NCI-H1105 treated with DMSO at 0.1 percent for 48 hours (cell line): ENCODE data around the gene ARHGAP15.

Source experiments
- DNase-seq: peaks from one replicate; lab custom pipeline; 2025; lab: John Stamatoyannopoulos, UW

Gene ARHGAP15

GRCh38 chr2:143768991-143769390, 639.8 kb downstream of the ARHGAP15 start:
- DNase-seq = no peak

GRCh38 chr2:143771939-143772338, 642.7 kb downstream of the ARHGAP15 start:
- DNase-seq = no peak

GRCh38 chr2:143776526-143777297, 647.5 kb downstream of the ARHGAP15 start:
- no peak for DNase-seq

GRCh38 chr2:143779021-143779420, 649.8 kb downstream of the ARHGAP15 start:
- DNase-seq = no peak

- DNase-seq = no peak
Measured at GRCh38 chr2:143786026-143786765, 657.0 kb downstream of the ARHGAP15 start.

- DNase-seq = no peak
Measured at GRCh38 chr2:143787674-143788073, 658.5 kb downstream of the ARHGAP15 start.

- DNase-seq = peak; percentile 73
Measured at GRCh38 chr2:143792602-143793001, 663.4 kb downstream of the ARHGAP15 start.

- no peak for DNase-seq
Measured at GRCh38 chr2:143793381-143793780, 664.2 kb downstream of the ARHGAP15 start.

GRCh38 chr2:143796051-143796450, 666.8 kb downstream of the ARHGAP15 start:
- no peak for DNase-seq

GRCh38 chr2:143801561-143801960, 672.3 kb downstream of the ARHGAP15 start:
- no peak for DNase-seq

GRCh38 chr2:143802242-143802641, 673.0 kb downstream of the ARHGAP15 start:
- no peak for DNase-seq

- no peak for DNase-seq
Measured at GRCh38 chr2:143802871-143803650, 673.8 kb downstream of the ARHGAP15 start.

- no peak for DNase-seq
Measured at GRCh38 chr2:143803936-143804335, 674.7 kb downstream of the ARHGAP15 start.

- no peak for DNase-seq
Measured at GRCh38 chr2:143805666-143806065, 676.4 kb downstream of the ARHGAP15 start.

GRCh38 chr2:143807192-143807591, 678.0 kb downstream of the ARHGAP15 start:
- DNase-seq = no peak

GRCh38 chr2:143807671-143808070, 678.5 kb downstream of the ARHGAP15 start:
- DNase-seq = no peak

- DNase-seq = no peak
Measured at GRCh38 chr2:143808166-143808565, 678.9 kb downstream of the ARHGAP15 start.

- DNase-seq = no peak
Measured at GRCh38 chr2:143815082-143815481, 685.9 kb downstream of the ARHGAP15 start.

GRCh38 chr2:143816916-143817315, 687.7 kb downstream of the ARHGAP15 start:
- no peak for DNase-seq
